HL-60 (cell line): Measurements from ENCODE around the gene AAMP.

Source experiments
- GABPA ChIP-seq: IDR thresholded peaks from 2 replicates; pipeline ENCODE4 v1.6.1; 2012; ENCODE audit warnings: low read depth
- POLR2AphosphoS5 ChIP-seq: IDR thresholded peaks from 2 replicates; pipeline ENCODE4 v1.6.1; 2012; ENCODE audit warnings: low read depth
- TF ChIP-seq, protein P1 (sequence below): IDR thresholded peaks from one replicate; pipeline ENCODE4 v1.5.1; 2011; ENCODE audit warnings: low read length, control low read depth, inconsistent platforms; ENCODE audit not compliant: insufficient read depth
- TF ChIP-seq, protein P2 (sequence below): IDR thresholded peaks from 2 replicates; pipeline ENCODE4 v1.6.1; 2012; ENCODE audit warnings: low read depth; ENCODE audit not compliant: insufficient replicate concordance

DNA sequence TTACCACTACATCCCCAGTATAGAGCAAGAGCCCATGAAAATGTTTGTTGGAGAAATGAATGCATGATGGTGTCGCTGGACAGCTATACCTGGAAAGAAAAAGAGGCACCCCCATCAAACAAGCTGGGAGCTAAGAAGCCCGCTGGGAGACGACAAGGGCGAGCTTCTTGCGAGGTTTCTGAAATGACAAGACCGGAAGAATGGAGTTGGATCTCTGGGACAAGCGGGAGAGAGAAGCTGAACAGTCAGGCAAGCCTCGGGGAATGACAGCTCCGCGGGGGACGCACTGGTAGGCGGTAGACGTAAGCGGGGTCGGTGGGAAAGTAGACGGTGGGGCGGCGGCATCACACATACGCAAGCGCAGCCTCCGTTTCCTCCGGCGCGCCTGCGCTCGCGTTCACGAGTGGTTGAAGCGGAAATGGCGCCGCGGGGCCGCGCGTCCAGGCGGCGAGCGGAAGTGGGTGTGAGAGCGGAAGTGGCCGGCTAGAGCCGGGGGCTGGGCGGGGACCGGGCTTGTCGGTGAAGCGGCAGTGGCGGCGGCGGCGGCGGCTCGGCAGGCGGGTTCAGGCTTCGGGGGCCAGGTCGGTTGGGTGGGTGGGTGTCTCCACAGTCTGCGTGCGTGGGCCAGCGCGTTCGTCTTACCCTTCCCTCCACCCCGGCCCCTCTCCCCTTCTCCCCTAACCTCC, 53.1 kb downstream of the AAMP start, which contains the start of gene ARPC2:
- TF ChIP-seq GABPA (peak; percentile 82), POLR2AphosphoS5 (peak; percentile 76; the same call in 1 of the 2 replicates)
- TF ChIP-seq, protein P1, sequence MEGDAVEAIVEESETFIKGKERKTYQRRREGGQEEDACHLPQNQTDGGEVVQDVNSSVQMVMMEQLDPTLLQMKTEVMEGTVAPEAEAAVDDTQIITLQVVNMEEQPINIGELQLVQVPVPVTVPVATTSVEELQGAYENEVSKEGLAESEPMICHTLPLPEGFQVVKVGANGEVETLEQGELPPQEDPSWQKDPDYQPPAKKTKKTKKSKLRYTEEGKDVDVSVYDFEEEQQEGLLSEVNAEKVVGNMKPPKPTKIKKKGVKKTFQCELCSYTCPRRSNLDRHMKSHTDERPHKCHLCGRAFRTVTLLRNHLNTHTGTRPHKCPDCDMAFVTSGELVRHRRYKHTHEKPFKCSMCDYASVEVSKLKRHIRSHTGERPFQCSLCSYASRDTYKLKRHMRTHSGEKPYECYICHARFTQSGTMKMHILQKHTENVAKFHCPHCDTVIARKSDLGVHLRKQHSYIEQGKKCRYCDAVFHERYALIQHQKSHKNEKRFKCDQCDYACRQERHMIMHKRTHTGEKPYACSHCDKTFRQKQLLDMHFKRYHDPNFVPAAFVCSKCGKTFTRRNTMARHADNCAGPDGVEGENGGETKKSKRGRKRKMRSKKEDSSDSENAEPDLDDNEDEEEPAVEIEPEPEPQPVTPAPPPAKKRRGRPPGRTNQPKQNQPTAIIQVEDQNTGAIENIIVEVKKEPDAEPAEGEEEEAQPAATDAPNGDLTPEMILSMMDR = no peak
- TF ChIP-seq, protein P2, sequence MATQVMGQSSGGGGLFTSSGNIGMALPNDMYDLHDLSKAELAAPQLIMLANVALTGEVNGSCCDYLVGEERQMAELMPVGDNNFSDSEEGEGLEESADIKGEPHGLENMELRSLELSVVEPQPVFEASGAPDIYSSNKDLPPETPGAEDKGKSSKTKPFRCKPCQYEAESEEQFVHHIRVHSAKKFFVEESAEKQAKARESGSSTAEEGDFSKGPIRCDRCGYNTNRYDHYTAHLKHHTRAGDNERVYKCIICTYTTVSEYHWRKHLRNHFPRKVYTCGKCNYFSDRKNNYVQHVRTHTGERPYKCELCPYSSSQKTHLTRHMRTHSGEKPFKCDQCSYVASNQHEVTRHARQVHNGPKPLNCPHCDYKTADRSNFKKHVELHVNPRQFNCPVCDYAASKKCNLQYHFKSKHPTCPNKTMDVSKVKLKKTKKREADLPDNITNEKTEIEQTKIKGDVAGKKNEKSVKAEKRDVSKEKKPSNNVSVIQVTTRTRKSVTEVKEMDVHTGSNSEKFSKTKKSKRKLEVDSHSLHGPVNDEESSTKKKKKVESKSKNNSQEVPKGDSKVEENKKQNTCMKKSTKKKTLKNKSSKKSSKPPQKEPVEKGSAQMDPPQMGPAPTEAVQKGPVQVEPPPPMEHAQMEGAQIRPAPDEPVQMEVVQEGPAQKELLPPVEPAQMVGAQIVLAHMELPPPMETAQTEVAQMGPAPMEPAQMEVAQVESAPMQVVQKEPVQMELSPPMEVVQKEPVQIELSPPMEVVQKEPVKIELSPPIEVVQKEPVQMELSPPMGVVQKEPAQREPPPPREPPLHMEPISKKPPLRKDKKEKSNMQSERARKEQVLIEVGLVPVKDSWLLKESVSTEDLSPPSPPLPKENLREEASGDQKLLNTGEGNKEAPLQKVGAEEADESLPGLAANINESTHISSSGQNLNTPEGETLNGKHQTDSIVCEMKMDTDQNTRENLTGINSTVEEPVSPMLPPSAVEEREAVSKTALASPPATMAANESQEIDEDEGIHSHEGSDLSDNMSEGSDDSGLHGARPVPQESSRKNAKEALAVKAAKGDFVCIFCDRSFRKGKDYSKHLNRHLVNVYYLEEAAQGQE = peak; percentile 15
